Epidermal melanocyte (primary cell): ENCODE results near the gene CLIC4.
A peak's percentile ranks its signal among the peaks of the same experiment; 100 is the strongest.
"Not testable (repeated sequence)": the region's sequence is repeated elsewhere in the genome, so short reads cannot be mapped to it uniquely, and the experiment has no call there.

Source experiments
- DNase-seq: peaks from one replicate; pipeline ENCODE4 v3.0.0; 2011; ENCODE audit warnings: low spot score; ENCODE audit not compliant: insufficient read length

The CLIC4 gene

DNA sequence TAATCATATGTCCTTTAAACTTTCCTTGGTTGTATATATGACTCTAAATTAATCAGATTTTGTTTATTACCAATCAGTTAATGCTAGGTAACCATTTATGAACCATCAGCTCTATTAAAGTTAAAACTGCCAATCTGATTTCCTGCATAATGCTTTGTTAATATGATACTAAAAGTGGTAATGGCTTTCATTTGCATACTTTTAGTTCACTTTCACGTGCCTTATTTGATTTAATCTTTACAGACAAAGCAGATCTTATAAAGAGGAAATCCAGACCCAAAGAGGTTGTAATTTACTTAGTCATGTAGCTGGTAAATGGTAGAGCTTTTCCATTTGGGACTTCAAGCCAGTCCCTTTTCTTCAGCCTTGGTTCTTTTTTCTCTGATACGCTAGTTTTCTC lies 61.3 kb downstream of the CLIC4 start:
- DNase-seq = no peak

DNA sequence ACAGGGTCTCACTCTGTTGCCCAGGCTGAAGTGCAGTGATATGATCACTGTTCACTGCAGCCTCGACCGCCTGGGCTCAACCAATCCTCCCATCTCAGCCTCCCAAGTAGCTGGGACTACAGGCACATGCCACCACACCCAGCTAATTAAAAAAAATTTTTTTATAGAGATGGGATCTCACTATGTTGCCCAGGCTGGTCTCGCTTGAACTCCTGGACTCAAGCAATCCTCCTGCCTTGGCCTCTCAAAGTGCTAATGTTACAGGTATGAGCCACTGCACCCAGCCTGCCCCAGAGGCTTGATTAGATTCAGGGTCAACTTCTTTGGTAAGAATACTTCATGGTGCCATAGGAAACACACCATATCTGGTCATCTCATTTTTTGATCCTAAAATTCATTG lies 66.2 kb downstream of the CLIC4 start:
- not testable (repeated sequence) for DNase-seq

DNA sequence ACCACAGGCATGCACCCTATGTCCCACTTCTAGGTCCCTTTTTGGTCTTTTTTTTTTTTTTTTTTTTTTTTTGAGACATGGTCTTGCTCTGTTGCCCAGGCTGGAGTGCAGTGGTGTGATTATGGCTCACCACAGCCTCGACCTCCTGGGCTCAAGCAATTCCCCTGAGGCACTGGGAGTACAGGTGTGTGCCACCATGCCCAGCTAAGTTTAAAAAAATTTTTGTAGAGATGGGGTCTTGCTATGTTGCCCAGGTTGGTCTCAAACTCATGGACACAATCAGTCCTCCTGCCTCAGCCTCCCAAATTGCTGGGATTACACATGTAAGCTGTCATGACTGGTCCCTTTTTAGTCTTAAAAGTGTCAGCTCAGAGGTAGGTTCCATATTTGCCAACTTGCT lies 75.0 kb downstream of the CLIC4 start:
- not testable (repeated sequence) for DNase-seq

DNA sequence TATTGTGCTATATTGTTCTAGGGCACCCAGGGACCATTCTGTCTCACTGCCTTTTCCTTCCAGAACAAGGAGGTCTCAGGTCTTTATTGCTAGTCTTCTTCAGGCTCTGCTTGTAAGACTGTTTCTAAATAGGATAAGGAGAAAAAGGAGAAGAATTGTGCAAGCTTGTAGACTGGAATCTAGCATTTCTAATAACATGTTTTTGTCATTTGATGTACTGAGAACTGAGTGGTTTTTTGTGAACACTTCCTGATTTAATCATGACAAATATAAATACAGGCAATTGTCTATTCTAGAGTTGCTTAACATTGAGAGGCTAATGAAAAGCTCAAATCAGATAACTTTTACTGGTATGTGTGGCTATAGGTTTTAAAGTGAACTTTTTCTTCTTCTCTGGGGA lies 77.6 kb downstream of the CLIC4 start:
- no peak for DNase-seq

DNA sequence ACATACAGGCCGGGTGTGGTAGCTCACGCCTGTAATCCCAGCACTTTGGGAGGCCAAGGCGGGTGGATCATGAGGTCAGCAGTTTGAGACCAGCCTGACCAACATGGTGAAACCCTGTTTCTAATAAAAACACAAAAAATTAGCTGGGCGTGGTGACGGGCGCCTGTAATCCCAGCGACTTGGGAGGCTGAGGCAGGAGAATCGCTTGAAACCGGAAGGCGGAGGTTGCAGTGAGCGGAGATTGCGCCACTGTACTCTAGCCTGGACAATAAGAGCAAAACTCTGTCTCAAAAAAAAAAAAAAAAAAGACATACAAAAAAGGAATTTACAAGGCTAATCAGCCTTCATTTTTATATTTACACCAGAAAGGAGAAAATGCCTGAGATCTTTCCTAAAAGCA lies 78.2 kb downstream of the CLIC4 start:
- DNase-seq = not testable (repeated sequence)

DNA sequence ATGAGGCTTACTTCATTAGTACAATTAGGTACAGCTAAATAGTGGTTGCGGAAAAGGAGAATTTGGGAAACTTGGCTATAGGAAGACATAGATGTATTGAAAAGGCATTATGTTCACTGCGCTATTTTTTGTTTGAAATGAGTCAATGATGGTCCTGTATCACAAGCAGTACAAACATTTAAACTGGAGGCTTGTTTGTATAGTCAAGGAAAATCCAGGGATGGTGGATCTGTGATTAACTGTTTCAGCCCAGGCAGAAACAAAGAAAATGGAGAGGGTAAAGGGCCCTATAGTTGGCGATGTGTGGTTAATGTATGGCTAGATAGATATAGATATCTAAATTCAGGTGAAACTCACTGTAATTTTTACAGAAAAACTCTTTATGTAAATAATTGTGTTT lies 79.9 kb downstream of the CLIC4 start:
- DNase-seq = no peak

DNA sequence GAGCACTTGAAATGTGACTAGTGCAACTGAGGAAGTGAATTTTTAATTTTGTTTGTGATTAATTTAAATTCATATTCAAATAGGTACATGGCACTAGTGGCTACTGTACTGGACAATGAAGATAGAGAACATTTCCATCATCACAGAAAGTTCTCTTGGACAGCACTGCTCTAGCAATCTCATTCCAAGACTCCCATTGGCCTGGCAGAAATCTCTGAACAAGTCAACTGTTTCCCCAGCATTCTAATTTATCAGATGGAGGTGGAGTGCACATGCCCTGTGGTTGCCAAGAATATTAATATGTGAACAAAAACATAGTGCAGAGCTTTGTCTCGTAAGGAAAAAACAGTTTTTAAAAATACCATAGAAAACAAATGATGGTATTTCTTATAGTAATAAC lies 81.3 kb downstream of the CLIC4 start:
- no peak for DNase-seq

DNA sequence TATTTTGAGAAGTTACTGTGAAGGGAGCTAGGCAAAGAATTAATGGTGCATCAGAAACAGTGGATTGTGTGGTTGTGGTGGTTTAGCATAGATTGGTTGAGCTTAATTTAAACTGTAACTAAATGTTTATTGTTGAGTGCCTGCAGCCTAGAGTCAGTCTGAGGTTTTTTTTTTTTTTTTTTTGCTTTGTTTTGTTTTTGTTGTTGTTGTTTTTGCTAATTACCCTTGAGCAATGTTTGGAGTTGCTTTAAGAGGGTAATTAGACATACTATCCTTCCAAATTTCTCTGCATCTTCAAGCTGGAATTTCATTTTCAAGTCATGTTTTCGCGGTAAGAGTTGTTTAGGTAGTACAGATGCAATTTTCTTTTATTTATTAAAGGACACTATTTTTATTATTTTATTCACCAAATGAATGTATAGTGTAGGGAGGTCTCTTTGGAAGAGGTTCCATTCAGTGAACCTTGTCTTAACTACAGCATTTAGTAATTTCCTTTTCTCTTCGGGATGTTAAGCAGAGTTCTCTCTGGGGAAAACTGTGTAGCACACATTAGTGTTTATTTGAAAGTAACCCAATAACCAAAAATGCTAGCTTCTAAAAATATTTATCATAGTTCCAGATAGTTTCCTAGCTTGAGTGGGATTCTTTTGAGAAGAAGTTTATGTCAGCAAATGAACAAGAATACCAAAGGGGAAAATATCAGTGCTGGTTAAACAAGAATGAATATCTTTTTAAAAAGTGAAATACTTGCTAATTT lies 82.3 kb downstream of the CLIC4 start:
- DNase-seq = no peak

DNA sequence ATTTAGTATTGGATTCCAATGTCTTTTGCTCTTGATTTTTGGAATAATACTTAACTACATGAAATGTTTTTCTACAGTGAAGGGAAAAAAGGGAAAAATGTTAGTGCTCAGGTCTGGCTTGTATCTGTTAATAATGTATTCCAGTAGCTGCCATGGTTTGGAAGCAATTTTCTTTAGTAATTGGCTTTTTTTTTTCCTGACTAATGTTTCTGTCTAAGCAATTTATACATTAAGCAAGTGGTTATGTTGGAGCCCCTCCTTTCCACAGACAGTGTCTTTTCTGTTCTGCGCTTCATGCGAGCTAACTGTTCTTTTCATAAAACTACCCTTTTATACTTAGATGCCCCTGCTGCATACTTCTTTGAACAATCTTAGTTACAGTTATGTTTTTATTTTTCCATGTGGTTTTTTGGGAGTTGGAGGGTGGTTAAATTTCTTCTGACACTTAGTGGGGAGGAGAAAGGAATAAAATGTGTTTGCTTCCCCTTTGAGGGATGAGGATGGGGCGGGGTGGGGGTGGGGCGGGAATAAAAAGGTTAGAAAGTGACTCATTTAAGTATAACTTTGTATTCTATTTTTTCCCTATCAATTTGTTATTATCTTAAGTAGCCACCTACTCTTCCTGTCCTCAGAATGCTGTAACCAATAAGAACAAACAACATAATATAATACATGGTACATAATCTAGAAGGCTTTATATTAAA lies 83.1 kb downstream of the CLIC4 start:
- DNase-seq = no peak

DNA sequence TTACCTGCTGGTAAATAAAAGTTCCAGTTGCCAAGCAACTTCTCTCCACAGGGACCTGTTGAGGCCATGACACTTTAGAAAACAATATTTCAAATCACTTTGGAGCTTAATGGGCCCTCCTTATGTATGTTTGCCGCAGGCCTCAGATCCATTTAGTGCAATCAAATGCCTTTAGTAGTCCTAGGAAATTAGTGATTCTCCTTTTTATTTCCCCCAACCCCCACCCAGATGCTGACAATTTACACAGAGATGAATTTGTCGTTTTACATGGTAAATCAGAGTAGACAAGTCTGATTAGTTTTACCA lies 83.6 kb downstream of the CLIC4 start:
- no peak for DNase-seq

DNA sequence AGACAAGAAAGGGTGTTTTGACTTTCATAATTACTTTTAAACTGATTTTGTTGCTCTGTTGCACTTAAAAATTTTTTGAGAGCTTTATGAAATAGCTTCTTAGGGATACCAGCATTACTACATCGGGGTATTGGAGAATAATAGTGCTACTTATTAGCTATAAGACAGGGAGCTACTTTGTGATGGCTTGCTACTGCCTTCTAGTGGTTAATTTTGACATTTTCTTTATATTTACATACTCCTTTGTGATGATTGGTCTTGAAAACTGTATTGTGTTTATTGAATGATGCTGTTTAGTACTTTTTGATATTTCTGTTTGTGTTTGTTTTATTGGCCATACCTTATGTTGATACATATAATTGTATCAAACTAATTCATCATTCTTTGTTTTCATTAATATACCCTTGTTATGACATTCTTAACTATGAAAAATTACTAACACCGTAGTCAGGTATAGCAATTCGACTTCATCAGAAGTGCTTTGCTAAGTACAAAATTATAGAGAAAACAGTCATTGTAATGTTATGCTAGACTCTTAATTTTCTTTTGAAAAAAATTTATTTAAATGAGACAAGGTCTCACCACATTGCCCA lies 85.5 kb downstream of the CLIC4 start:
- DNase-seq = peak; percentile 64

DNA sequence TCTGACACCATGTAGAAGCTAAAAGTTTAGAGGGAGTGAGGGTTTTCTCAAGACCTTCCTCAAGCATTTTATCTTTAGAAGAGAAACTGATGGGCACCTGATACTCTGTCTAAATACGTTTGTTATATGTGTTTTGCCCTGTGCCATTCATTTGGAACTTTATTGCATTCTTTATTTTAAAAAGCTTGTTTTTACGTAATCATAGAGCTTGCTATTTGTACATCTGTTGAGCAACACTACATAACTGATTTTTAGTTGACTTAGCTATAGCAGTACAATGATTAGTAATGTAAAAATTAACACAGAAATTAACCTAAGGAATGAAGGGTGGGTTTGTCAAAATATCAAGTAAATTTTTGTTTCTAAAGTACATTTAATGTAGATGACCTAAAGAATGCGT lies 96.3 kb downstream of the CLIC4 start:
- no peak for DNase-seq

DNA sequence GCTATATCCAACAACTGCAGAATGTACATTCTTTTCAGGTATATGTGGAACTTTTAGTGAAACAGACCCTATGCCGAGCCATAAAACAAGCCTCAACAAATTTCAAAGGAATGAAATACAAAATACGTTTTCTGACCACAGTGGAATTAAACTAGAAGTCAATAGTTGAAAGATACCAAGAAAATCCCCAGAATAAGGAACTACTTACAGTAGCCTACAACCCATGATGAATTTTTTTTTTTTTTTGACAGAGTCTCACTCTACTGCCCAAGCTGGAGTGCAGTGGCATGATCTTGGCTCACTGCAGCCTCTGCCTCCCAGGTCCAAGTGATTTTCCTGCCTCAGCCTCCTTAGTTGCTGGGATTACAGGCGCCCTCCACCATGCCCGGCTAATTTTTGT lies 101.4 kb downstream of the CLIC4 start:
- DNase-seq = no peak

DNA sequence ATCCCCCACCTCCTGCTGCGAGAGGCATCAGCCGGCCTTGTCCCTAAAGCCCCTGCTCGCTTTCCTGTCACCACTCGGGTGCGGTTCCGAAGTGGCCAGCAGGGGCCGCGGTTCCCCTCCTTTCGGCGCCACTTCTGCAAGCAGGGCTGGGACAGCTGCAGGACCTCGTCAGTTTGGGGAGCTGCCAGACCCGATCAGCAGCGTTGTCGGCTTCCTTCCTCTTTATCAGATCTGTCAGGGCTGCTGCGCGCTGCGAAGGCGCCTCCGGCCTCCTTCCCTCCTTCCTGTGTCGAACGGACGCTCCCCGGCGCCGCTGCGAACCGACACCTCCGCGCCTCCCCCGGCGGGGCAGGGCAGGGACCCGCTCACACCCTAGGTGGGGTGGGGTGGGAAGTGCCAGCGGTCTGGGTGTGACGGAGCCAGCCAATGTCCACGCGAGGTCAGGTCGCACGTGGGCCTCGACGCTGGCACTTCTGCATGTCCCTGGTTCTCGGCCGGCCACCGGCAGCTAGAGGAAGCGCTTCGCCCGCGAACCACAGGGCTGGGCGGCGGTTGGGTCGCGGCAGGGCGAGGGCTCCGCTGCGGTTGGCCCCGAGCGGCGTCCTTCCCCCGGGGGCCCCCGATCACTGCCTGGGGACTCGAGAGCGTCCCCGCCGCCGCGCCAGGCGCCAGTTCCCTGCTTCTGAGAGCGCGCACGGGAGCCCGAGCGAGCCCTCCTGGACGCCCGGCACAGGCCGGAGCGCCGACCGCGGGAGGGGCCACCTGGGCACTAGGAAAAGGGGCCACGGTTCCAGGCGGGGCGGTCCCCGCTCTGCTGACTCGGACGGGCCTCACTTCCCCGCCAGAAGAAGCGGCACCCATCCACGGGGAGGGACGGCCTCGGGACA lies 103.0 kb downstream of the CLIC4 start:
- DNase-seq = peak; percentile 67

DNA sequence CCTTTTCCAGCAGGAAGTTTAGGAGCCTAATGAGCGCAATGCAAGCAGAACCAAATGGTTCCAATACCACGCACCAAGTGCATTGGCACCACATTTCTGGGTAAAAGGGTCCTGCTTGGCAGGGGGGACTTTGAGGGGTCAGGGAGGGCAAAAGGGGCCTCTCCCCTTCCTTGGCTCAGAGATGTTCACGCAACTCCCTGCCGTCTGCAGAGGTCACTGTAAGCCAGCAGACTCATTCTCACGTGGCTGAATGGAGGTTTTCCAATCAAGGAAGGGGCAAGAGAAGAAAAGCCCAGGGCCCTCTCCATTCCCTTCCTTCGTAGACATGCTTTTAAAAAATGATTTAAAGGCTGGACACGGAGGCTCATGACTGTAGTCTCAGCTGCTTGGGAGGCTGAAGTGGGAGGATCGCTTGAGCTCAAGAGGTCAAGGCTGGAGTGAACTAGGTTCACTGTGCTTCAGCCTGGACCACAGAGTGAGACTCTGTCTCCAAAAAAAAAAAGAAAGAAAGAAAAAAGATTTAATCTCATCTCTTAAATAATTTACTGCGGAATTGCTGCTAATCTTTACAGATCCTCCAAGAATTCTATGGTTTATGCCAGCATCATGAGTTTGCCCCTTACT lies 104.5 kb downstream of the CLIC4 start:
- DNase-seq = no peak

DNA sequence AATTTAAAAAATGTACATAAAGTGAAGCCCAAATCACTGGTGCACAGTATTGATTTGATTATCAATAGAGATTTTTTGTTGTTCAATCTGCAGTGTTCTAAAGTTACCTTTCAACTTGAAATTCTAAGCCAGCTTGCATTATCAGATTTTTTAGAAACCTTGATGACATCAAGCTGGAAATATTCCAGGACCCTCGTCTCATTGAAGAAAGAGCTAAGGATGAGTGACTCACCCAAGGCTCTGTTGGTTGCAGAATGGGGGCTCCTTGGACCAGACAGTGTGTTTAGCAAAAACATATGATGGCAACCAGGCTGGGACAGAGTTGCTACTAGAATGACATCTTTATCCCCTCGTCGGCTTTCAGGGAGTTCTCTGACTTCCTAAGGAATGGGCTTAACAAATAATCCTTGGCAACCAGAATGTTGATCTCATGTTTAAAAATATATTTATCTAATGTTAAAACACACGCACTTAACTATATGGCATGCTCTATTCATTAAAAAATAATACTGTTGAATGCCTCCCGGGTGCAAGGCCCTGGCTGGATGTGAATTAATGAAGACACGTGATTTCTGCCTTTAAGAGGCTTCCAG lies 105.2 kb downstream of the CLIC4 start:
- no peak for DNase-seq

DNA sequence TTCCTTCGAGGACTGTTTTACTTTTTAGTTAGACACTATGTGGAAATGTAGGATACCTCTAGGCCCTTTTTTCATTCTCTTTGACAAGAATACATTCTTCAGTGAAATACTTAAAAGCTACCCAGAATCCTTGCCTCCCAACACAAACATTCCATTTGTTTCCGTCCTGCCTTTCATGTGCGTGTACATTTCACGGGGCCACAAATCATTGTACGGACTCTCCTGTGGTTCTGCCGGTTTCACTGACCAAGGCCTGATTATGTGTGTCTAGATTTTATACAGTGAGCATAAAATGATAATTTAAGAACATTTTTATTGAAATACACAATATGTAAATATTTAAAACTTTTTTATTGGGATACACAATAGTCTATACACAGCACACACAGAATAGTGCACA lies 108.4 kb downstream of the CLIC4 start:
- no peak for DNase-seq

DNA sequence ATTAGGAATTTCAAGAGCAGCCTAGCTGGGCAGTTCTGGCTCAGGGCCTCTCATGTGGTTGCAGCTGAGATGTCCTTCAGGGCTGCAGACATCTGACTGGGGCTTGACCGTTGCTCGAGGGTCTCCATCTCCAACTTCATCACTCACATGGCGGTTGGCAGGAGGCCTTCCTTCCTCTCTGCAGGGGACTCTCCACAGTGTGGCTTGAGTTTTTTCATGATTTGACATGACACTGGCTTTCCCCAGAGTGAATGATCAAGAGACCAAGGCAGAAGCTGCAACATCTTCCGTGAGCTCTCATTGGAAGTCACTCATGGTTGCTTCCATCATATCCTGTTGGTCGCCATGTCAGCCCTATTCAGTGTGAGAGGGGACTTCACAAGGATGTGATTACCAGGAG lies 110.2 kb downstream of the CLIC4 start:
- DNase-seq = no peak

DNA sequence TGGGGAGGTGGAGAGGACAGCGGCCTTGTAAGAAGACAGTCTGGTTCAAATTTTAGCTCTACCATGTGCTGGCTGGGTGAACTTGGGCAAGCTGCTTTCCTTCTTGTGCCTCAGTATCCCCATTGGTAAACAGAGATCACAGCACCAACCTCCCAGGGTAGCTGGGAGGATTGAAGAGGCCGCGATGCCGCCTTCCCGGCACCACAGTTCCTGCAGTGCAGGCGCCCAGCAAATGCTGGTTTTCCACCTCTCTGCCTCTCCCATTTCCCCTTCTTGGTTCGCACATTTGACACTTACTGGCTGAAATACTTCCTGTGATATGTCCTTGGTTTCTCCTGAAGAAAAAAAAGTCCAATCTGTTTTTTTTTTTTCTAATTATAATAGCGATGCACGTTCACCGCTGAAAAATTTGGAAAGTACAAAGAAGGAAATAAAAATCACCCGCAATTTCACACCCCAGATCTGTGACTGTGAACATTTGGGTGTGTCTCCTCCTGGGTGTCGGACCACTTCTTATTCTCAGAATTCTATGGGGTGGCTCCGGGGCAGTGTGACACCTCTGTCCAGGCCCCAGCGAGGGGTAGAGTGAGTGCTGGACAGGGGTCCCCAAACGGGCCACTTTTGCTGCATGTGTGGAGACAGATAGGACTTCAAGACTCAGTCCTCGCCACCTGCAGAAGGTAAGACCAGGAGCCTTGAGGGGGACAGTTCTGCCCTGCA lies 111.7 kb downstream of the CLIC4 start:
- no peak for DNase-seq

DNA sequence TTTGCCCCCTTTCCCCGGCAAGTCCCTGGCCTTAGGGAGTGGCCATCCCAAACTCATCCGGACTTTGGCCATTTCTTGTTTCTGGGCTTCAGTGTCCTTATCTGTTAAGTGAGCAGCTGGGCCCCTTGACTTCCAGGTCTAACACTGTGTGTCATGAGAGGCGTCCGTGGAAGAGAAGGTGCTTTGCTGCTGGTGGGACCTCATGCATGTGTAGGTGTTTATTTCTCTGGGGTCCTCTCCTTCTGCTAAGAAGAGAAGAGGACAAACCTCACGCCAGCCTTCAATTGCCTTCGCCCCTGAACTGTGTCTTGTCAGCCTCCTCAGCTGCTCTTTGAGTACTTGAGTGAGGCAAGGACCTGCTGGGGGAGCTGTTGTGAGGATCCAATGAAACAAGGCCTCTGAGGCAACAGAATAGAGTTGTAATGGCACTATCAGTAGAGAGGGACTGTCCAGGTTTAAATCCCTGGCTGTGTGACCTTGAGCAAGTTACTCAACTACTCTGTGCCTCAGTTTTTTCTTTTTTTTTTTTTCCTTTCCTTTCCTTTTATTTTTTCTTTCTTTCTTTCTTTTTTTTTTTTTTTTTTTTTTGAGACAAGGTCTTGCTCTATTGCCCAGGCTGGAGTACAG lies 112.4 kb downstream of the CLIC4 start:
- DNase-seq = no peak
